A549 (cell line): ENCODE results near the gene TMEM38B. TPM values are rescaled to one million over a fixed set of nuclear protein-coding genes. Genes with fewer than 3 reads are reported as not detected.
A peak's percentile ranks its signal among the peaks of the same experiment; 100 is the strongest.

Experiments
- ATAC-seq, 2 experiments: fragments of 200-7000 bp in 1 of 2; fragments of >200 bp in 1 of 2; cut with Nextera tagmentation in 1 of 2; cut with Tn5 transposase in 1 of 2; 3 replicates each; pipeline versions ENCODE4 v1.8.0 to v1.9.1; 2018 to 2020; ENCODE audit warnings: mild to moderate bottlenecking in 1 of 2, moderate library complexity in 1 of 2
- CTCF ChIA-PET: fragments of 300-600 bp; sonication (Branson Sonifier 250); formaldehyde crosslinking; extraction: SDS; loops from one replicate; lab custom pipeline; 2021; ENCODE audit warnings: antibody characterized with exemption, inconsistent platforms; lab: Yijun Ruan, JAX
- POLR2A ChIA-PET: fragments of 350-600 bp; formaldehyde crosslinking; extraction: SDS; loops from one replicate; lab custom pipeline; 2021; ENCODE audit warnings: antibody characterized with exemption, inconsistent platforms; lab: Yijun Ruan, JAX
- DNase-seq, 2 experiments: peaks; one replicate each; pipeline versions ENCODE4 v3.0.0 to v3.0.0-alpha.2; 2011 to 2016; ENCODE audit warnings: low read depth in 1 of 2, low spot score in 1 of 2
- FAIRE-seq: peaks from 2 replicates; lab custom pipeline; 2011; peaks lifted over from hg19 to GRCh38; lab: Jason Lieb, UNC
- H3K27ac ChIP-seq, 2 experiments: fragments of >200 bp; sonication (Bioruptor Twin); formaldehyde crosslinking; 3 replicates each; pipeline ENCODE4 v1.5.1; 2016 to 2017
- H3K4me1 ChIP-seq: fragments of >200 bp; sonication (Bioruptor Twin); formaldehyde crosslinking; 3 replicates; pipeline ENCODE4 v1.6.1; 2016
- H3K4me2 ChIP-seq: fragments of >200 bp; sonication (Bioruptor Twin); formaldehyde crosslinking; 3 replicates; pipeline ENCODE4 v1.6.1; 2016
- H3K4me3 ChIP-seq: fragments of >200 bp; sonication (Bioruptor Twin); formaldehyde crosslinking; 3 replicates; pipeline ENCODE4 v1.5.1; 2016
- H3K9me3 ChIP-seq: fragments of >200 bp; sonication (Bioruptor Twin); formaldehyde crosslinking; 3 replicates; pipeline ENCODE4 v1.6.1; 2016
- ATOH8 ChIP-seq: fragments of 250-450 bp; sonication (Bioruptor Pico); IDR thresholded peaks from 2 replicates; pipeline ENCODE4 v1.5.0; 2020; ENCODE audit warnings: low read depth, mild to moderate bottlenecking, moderate library complexity
- BHLHE40 ChIP-seq: IDR thresholded peaks from 2 replicates; pipeline ENCODE4 v1.6.1; 2012; ENCODE audit warnings: low read depth, low read length, inconsistent platforms
- CBX2 ChIP-seq: fragments of 200-600 bp; sonication (generic); IDR thresholded peaks from 2 replicates; pipeline ENCODE4 v1.6.1; 2016; ENCODE audit warnings: low read depth, mild to moderate bottlenecking, borderline replicate concordance
- EHF ChIP-seq: fragments of 250-450 bp; sonication (Bioruptor Pico); IDR thresholded peaks from 2 replicates; pipeline ENCODE4 v1.5.0; 2020; ENCODE audit warnings: mild to moderate bottlenecking
- ELK1 ChIP-seq: fragments of 150-350 bp; IDR thresholded peaks from 2 replicates; pipeline ENCODE4 v1.6.1; 2014; ENCODE audit warnings: low read depth, mild to moderate bottlenecking, low read length
- EP300 ChIP-seq, 2 experiments: fragments of >200 bp; sonication (Bioruptor Twin); formaldehyde crosslinking; IDR thresholded peaks; 2 replicates in 1 of 2; 3 replicates in 1 of 2; pipeline ENCODE4 v1.6.1; 2016 to 2017
- FOSB ChIP-seq: fragments of 250-450 bp; sonication (Bioruptor Pico); IDR thresholded peaks from 2 replicates; pipeline ENCODE4 v1.5.0; 2020; ENCODE audit warnings: mild to moderate bottlenecking, moderate library complexity
- HDAC2 ChIP-seq: fragments of 200-600 bp; sonication (generic); IDR thresholded peaks from 2 replicates; pipeline ENCODE4 v1.6.1; 2016
- HEYL ChIP-seq: fragments of 250-450 bp; sonication (Bioruptor Pico); IDR thresholded peaks from 2 replicates; pipeline ENCODE4 v1.8.0; 2021; ENCODE audit warnings: mild to moderate bottlenecking, moderate library complexity
- HOXA7 ChIP-seq: fragments of 250-450 bp; sonication (Bioruptor Pico); IDR thresholded peaks from 2 replicates; pipeline ENCODE4 v1.5.0; 2020; ENCODE audit warnings: mild to moderate bottlenecking, moderate library complexity
- HOXB13 ChIP-seq: fragments of 250-450 bp; sonication (Bioruptor Pico); IDR thresholded peaks from 2 replicates; pipeline ENCODE4 v1.5.0; 2020; ENCODE audit warnings: low read depth, mild to moderate bottlenecking, moderate library complexity
- HOXB5 ChIP-seq: fragments of 250-450 bp; sonication (Bioruptor Pico); IDR thresholded peaks from 2 replicates; pipeline ENCODE4 v1.5.0; 2020; ENCODE audit warnings: mild to moderate bottlenecking, moderate library complexity
- JUNB ChIP-seq: fragments of >200 bp; sonication (Bioruptor Twin); formaldehyde crosslinking; IDR thresholded peaks from 2 replicates; pipeline ENCODE4 v1.6.1; 2016
- MAFK ChIP-seq: fragments of 450-650 bp; IDR thresholded peaks from 2 replicates; pipeline ENCODE4 v1.6.1; 2014; ENCODE audit not compliant: partially characterized antibody
- MAX ChIP-seq: IDR thresholded peaks from 2 replicates; pipeline ENCODE4 v1.6.1; 2012
- NFE2L2 ChIP-seq: fragments of 150-350 bp; conservative IDR thresholded peaks from 2 replicates; pipeline ENCODE4 v1.6.1; 2014; ENCODE audit warnings: low read length
- NR3C1 ChIP-seq: fragments of >200 bp; sonication (Bioruptor Twin); formaldehyde crosslinking; IDR thresholded peaks from 3 replicates; pipeline ENCODE4 v1.6.1; 2017
- POLR2A ChIP-seq: IDR thresholded peaks from 2 replicates; pipeline ENCODE4 v1.6.1; 2012; ENCODE audit warnings: mild to moderate bottlenecking, low read length
- POLR2AphosphoS2 ChIP-seq: conservative IDR thresholded peaks from 2 replicates; pipeline ENCODE4 v1.6.1; 2012; ENCODE audit warnings: low read length, improper control_type of control experiment, inconsistent platforms
- RARB ChIP-seq: fragments of 250-450 bp; sonication (Bioruptor Pico); IDR thresholded peaks from 2 replicates; pipeline ENCODE4 v1.8.0; 2021; ENCODE audit warnings: mild to moderate bottlenecking, moderate library complexity
- RCOR1 ChIP-seq: fragments of 150-350 bp; IDR thresholded peaks from 2 replicates; pipeline ENCODE4 v1.6.1; 2014; ENCODE audit warnings: antibody characterized with exemption, low read length, low read depth
- REST ChIP-seq: fragments of 200-600 bp; sonication (generic); IDR thresholded peaks from 2 replicates; pipeline ENCODE4 v1.6.1; 2016; ENCODE audit warnings: antibody characterized with exemption, mild to moderate bottlenecking, moderate library complexity
- RNF2 ChIP-seq: fragments of 200-600 bp; sonication (generic); IDR thresholded peaks from 2 replicates; pipeline ENCODE4 v1.6.1; 2016; ENCODE audit warnings: low read depth, mild to moderate bottlenecking, antibody characterized with exemption, moderate library complexity, borderline replicate concordance
- SREBF2 ChIP-seq: fragments of 450-650 bp; IDR thresholded peaks from 2 replicates; pipeline ENCODE4 v1.6.1; 2014; ENCODE audit warnings: mild to moderate bottlenecking, moderate library complexity
- TP53 ChIP-seq: fragments of 250-450 bp; sonication (Bioruptor Pico); IDR thresholded peaks from 2 replicates; pipeline ENCODE4 v1.5.0; 2021; ENCODE audit warnings: mild to moderate bottlenecking, moderate library complexity
- ZSCAN20 ChIP-seq: fragments of 250-450 bp; sonication (Bioruptor Pico); IDR thresholded peaks from 2 replicates; pipeline ENCODE4 v1.8.0; 2022; ENCODE audit warnings: mild to moderate bottlenecking, moderate library complexity
- WGBS: methylation state at CpG from one replicate; pipeline ENCODE4 v1.1.6; 2017; ENCODE audit errors: missing lambda C conversion rate; 5-methylcytosine and 5-hydroxymethylcytosine counted together
- polyA plus RNA-seq, 4 experiments: library from polyadenylated mRNA; depleted of rRNA in 3 of 4; stranded (reverse); fragments of >200 nt; fragmentation: RNase III in 1 of 4; extraction: RNeasy Plus Mini Kit Qiagen cat#74134 plus additional on column Dnase treatment in 1 of 4; gene quantifications; 2 replicates in 3 of 4; 3 replicates in 1 of 4; pipeline ENCODE4 v1.2.3, GENCODE V29; 2011 to 2017

The TMEM38B gene
- polyA plus RNA-seq, 2 of the 4 experiments (the other 2 are of a cell fraction) = 14.7 to 23.3 TPM

- Histone ChIP-seq H3K4me2 (no peak overlapping the region), H3K9me3 (no peaks in the 10 kb centered on the region), H3K4me3 (no peak overlapping the region), H3K27ac (no peak overlapping the region), H3K4me1 (peaks cover 10% of the 10 kb centered on the region)
- TF ChIP-seq HOXB5 (CRISPR knock-in tag) (no peak), MAFK (peak; percentile 57), EHF (CRISPR knock-in tag) (no peak)
- POLR2A ChIA-PET = no interaction called here
- FAIRE-seq (no peak), ATAC-seq (no peak), DNase-seq (no peak)
- CTCF ChIA-PET = no interaction called here
- WGBS = 83% methylated on average over 1 of the region's 1 CpG
Observed at GRCh38 chr9:105698348-105698870, 4.1 kb downstream of the TMEM38B start.

- H3K9me3 ChIP-seq = no peaks in the 10 kb centered on the region
- FAIRE-seq (no peak), DNase-seq (no peak), ATAC-seq (no peak)
- TF ChIP-seq HOXB5 (CRISPR knock-in tag) = no peak
- TF ChIP-seq SREBF2 = no peak
- TF ChIP-seq ZSCAN20 (CRISPR knock-in tag) = no peak
- TF ChIP-seq RARB (CRISPR knock-in tag) = no peak
- TF ChIP-seq EP300 (IDR thresholded peaks at IDR 0.05) = no peak
- no peak for TF ChIP-seq REST
- no peak for TF ChIP-seq JUNB
- TF ChIP-seq ELK1 = no peak
- TF ChIP-seq MAX = no peak
- no peak for TF ChIP-seq RCOR1
- TF ChIP-seq POLR2A = no peak
- no peak for TF ChIP-seq HOXA7 (CRISPR knock-in tag)
- no peak for TF ChIP-seq CBX2
- TF ChIP-seq HOXB13 (CRISPR knock-in tag) = no peak
- no peak for TF ChIP-seq ATOH8
- TF ChIP-seq TP53 = no peak
- TF ChIP-seq RNF2 = no peak
- no peak overlapping the region for H3K27ac ChIP-seq
- H3K4me2 ChIP-seq = no peak overlapping the region
- ChIA-PET POLR2A (no interaction called here), CTCF (interaction anchor here (1.0 to 3.6 kb wide), 3 partner anchors 10 to 18 kb away, joined by 3 to 15 read pairs (median 3); no protein-coding TSS in a partner anchor)
- 61% methylated on average over 1 of the region's 1 CpG for WGBS
- no peak overlapping the region for H3K4me3 ChIP-seq
- H3K4me1 ChIP-seq = peaks cover 3% of the 10 kb centered on the region
Observed at GRCh38 chr9:105700668-105701067, 6.3 kb downstream of the TMEM38B start.

GRCh38 chr9:105701145-105701544 is 6.8 kb downstream of the TMEM38B start:
- no peak for FAIRE-seq
- POLR2A ChIA-PET = no interaction called here
- no peak overlapping the region for H3K4me2 ChIP-seq
- CTCF ChIA-PET = interaction anchor here (1.0 to 3.6 kb wide), 3 partner anchors 10 to 17 kb away, joined by 3 to 15 read pairs (median 3); no protein-coding TSS in a partner anchor
- H3K4me3 ChIP-seq = no peak overlapping the region
- ATAC-seq = no peak
- H3K4me1 ChIP-seq = no peaks in the 10 kb centered on the region
- DNase-seq = no peak
- WGBS = 89% methylated on average over 2 of the region's 2 CpGs
- H3K27ac ChIP-seq = no peak overlapping the region
- no peaks in the 10 kb centered on the region for H3K9me3 ChIP-seq
- no peak for TF ChIP-seq NFE2L2
- TF ChIP-seq RARB (CRISPR knock-in tag) = no peak
- no peak for TF ChIP-seq HEYL (CRISPR knock-in tag)
- TF ChIP-seq POLR2AphosphoS2 = no peak
- TF ChIP-seq NR3C1 = no peak
- no peak for TF ChIP-seq HDAC2
- no peak for TF ChIP-seq JUNB
- TF ChIP-seq BHLHE40 = no peak
- TF ChIP-seq FOSB = no peak
- no peak for TF ChIP-seq ELK1
